ENCODE measurements around the gene MBD5.

The MBD5 gene

DNA sequence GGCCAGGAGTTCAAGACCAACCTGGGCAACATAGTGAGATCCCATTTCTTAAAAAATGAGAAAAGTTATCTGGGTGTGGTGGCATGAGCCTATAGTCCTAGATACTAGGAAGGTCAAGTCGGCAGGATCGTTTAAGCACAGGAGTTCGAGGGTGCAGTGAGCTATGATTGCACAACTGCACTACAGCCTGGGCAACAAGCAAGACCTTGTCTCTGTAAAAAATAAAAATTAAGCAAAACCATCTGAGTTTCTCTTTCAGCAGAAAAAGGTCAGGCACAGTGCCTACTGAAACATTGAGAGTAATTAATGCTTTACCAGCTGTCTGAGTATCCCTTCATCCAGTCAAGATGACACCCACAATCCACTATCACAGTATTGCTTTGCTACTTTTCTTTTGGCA is 258.3 kb downstream of the MBD5 start:
- H3K27me3 ChIP-seq (replicated peaks; ENCODE audit: control insufficient read depth, insufficient read depth, low read length), result no peaks in the 10 kb centered on the region
- no peak overlapping the region for H3K4me3 ChIP-seq (replicated peaks; ENCODE audit: low read depth, low read length)
- no peaks in the 10 kb centered on the region; the same call in 1 of the 2 replicates for H3K36me3 ChIP-seq (ENCODE audit: control insufficient read depth, insufficient read depth, low read length)
- no peak for DNase-seq (ENCODE audit: extremely low read depth, insufficient read length)
- TF ChIP-seq, protein P1, sequence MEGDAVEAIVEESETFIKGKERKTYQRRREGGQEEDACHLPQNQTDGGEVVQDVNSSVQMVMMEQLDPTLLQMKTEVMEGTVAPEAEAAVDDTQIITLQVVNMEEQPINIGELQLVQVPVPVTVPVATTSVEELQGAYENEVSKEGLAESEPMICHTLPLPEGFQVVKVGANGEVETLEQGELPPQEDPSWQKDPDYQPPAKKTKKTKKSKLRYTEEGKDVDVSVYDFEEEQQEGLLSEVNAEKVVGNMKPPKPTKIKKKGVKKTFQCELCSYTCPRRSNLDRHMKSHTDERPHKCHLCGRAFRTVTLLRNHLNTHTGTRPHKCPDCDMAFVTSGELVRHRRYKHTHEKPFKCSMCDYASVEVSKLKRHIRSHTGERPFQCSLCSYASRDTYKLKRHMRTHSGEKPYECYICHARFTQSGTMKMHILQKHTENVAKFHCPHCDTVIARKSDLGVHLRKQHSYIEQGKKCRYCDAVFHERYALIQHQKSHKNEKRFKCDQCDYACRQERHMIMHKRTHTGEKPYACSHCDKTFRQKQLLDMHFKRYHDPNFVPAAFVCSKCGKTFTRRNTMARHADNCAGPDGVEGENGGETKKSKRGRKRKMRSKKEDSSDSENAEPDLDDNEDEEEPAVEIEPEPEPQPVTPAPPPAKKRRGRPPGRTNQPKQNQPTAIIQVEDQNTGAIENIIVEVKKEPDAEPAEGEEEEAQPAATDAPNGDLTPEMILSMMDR (IDR thresholded peaks at IDR 0.05; ENCODE audit: insufficient read depth, low read length, poor library complexity, severe bottlenecking), result no peak

DNA sequence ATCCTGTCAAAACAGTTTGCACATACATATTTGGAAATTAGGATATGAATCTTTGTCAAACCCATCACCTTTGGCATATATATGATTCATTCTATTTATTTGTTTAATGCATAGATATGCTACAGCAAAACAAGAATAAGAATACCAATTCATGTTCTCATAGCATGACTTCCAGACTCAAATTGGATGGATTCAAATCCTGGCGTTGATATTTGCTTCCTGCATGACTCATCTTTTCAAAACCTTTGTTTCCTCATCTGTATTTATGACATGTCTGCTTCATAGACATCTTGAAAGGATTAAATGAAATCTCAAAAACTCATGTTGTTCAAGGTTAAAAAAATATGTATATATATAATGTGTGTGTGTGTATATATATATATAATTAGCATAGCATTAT is 261.3 kb downstream of the MBD5 start:
- no peaks in the 10 kb centered on the region for H3K27me3 ChIP-seq (replicated peaks; ENCODE audit: control insufficient read depth, insufficient read depth, low read length)
- TF ChIP-seq, protein P1 (IDR thresholded peaks at IDR 0.05; ENCODE audit: insufficient read depth, low read length, poor library complexity, severe bottlenecking), result no peak
- H3K4me3 ChIP-seq (replicated peaks; ENCODE audit: low read depth, low read length), result no peak overlapping the region
- DNase-seq (ENCODE audit: extremely low read depth, insufficient read length), result no peak
- no peaks in the 10 kb centered on the region for H3K36me3 ChIP-seq (ENCODE audit: control insufficient read depth, insufficient read depth, low read length)

DNA sequence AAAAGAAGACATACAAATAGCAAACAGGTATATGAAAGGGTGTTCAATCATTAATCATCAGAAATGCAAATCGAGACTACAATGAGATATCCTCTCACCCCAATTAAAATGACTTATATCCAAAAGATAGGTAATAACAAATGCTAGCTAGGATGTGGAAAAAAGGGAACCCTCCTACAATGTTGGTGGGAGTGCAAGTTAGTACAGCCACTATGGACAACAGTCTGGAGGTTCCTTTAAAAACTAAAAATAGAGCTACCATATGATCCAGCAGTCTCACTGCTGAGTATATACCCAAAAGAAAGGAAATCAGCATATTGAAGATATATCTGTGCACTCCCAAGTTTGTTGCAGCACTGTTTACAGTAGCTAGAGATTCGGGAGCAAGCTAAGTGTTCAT is 271.5 kb downstream of the MBD5 start:
- no peaks in the 10 kb centered on the region for H3K27me3 ChIP-seq (replicated peaks; ENCODE audit: control insufficient read depth, insufficient read depth, low read length)
- no peaks in the 10 kb centered on the region for H3K36me3 ChIP-seq (ENCODE audit: control insufficient read depth, insufficient read depth, low read length)
- no peak overlapping the region for H3K4me3 ChIP-seq (replicated peaks; ENCODE audit: low read depth, low read length)
- TF ChIP-seq, protein P1 (IDR thresholded peaks at IDR 0.05; ENCODE audit: insufficient read depth, low read length, poor library complexity, severe bottlenecking), result no peak
- DNase-seq (ENCODE audit: extremely low read depth, insufficient read length), result no peak

DNA sequence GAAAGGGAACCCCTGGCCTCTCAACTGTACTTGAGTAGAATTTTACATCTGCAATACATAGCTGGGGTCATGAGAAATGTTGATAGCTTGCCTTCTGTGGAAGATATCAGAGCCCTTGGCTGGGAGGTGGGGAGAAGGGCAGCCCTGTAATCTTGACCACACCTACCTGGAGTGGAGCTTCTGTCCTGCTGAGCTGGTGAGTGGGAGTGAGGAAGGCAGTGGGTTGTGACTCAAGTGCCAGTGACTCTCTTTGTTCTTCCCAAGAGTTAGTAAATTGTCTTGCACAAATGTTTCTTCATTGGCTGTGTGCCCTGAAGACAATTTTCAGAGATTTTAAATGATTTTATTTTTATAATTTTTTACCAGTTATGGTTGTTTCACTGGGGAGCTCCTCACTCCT is 277.3 kb downstream of the MBD5 start:
- Histone ChIP-seq H3K36me3 (ENCODE audit: control insufficient read depth, insufficient read depth, low read length) (no peaks in the 10 kb centered on the region), H3K4me3 (replicated peaks; ENCODE audit: low read depth, low read length) (no peak overlapping the region), H3K27me3 (replicated peaks; ENCODE audit: control insufficient read depth, insufficient read depth, low read length) (no peaks in the 10 kb centered on the region)
- DNase-seq (ENCODE audit: extremely low read depth, insufficient read length), result no peak
- TF ChIP-seq, protein P1 (IDR thresholded peaks at IDR 0.05; ENCODE audit: insufficient read depth, low read length, poor library complexity, severe bottlenecking), result no peak

DNA sequence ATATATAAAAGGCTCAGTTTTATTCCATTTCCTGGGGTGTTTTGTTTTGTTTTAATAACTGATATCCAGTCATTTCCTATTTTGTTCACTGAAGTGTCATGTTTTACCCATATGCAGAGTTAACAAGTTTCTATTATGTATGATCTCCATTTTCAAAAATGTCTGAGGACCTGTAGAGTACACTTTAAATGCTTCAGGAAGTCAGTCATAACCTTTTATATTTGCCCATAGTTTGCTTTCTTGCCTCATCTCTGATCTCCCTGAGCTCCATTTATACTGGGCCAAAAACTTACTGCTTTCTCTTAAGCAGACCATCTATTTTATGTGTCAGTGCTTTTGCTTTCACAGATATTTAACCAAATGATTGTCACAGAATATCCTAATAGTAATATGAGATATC is 278.7 kb downstream of the MBD5 start:
- no peak for DNase-seq (ENCODE audit: extremely low read depth, insufficient read length)
- no peaks in the 10 kb centered on the region for H3K36me3 ChIP-seq (ENCODE audit: control insufficient read depth, insufficient read depth, low read length)
- TF ChIP-seq, protein P1 (IDR thresholded peaks at IDR 0.05; ENCODE audit: insufficient read depth, low read length, poor library complexity, severe bottlenecking), result no peak
- no peaks in the 10 kb centered on the region for H3K27me3 ChIP-seq (replicated peaks; ENCODE audit: control insufficient read depth, insufficient read depth, low read length)
- no peak overlapping the region for H3K4me3 ChIP-seq (replicated peaks; ENCODE audit: low read depth, low read length)

DNA sequence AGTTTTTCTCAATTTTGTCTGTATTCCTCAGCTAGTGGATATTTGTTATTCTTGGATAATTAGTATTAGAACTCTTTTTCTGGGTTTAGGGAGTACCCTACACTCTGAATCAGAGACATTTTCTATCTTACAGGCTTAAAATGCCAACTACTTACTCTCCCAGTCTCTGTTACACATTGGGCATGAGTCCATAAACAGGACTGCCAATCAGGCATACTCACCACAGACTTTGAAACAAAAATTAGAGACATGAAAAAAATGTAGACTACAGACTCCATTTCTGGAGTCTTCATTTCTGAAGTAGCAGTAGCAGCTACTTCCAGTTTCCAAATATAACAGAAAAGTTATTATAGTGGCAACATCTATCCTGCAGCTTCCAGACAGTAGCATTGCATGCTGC is 279.7 kb downstream of the MBD5 start:
- H3K27me3 ChIP-seq (replicated peaks; ENCODE audit: control insufficient read depth, insufficient read depth, low read length), result no peaks in the 10 kb centered on the region
- no peaks in the 10 kb centered on the region for H3K36me3 ChIP-seq (ENCODE audit: control insufficient read depth, insufficient read depth, low read length)
- TF ChIP-seq, protein P1 (IDR thresholded peaks at IDR 0.05; ENCODE audit: insufficient read depth, low read length, poor library complexity, severe bottlenecking), result no peak
- no peak overlapping the region for H3K4me3 ChIP-seq (replicated peaks; ENCODE audit: low read depth, low read length)
- DNase-seq (ENCODE audit: extremely low read depth, insufficient read length), result no peak

Measured in GM06990 (cell line).